ENCODE measurements around the gene CCDC6. TPM values are rescaled to one million over a fixed set of nuclear protein-coding genes. Genes with fewer than 3 reads are reported as not detected.
A peak's percentile ranks its signal among the peaks of the same experiment; 100 is the strongest.
"Not testable (repeated sequence)": the region's sequence is repeated elsewhere in the genome, so short reads cannot be mapped to it uniquely, and the experiment has no call there.

The CCDC6 gene
- 13.3 and 14.5 TPM in 2 replicates for total RNA-seq (2014; rRNA removed; shearing (Covaris generic))

GRCh38 chr10:59906417-59907202 lies at the start of gene CCDC6:
Gene CCDC6 (minus strand): TSS chr10:59906556. CDS start chr10:59906424, 132 bp downstream.
- peak; percentile 86 for DNase-seq (ENCODE audit: low spot score)

- no peak for DNase-seq (ENCODE audit: low spot score)
Measured at GRCh38 chr10:59954296-59954695, 47.9 kb upstream of the CCDC6 start.

- not testable (repeated sequence) for DNase-seq (ENCODE audit: low spot score)
Measured at GRCh38 chr10:59953711-59954110, 47.4 kb upstream of the CCDC6 start.

DNA sequence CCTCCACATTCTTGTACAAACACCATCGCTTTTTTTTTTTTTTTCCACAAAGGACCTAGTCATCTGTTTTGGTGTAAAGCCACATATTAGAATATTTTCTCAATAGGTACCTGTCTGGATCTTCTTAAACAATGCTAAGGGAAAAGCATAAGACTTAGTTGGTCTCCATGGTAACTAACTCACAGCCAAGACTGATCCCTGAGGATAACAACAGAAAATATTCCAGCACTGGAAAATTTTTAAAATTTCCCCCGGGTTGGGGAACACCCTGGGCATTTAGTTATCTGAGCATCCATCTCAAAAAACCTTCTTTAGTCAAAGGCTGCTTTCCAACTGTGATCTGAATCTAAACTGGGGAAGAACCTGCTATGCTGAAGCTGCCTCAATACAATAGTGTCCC lies 43.7 kb upstream of the CCDC6 start:
- DNase-seq (ENCODE audit: low spot score), result no peak

DNA sequence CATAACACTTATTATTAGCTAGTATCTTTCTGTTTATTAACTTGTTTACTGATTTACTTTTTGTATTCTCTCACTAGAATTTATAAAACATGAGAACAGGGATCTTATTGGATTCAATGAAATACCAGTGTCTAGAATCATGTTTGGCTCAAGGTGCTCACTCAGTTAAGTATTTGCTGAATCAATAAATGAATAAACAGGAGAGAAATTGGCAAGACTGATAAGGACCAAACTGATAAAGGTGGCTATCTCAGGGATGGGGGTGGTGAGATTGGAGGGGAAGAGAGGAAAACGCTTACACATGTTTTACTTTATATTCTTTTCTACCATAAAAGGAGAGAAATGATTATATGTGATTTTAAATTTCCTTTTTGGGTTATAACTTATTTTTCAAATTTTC lies 43.3 kb upstream of the CCDC6 start:
- DNase-seq (ENCODE audit: low spot score), result no peak

DNA sequence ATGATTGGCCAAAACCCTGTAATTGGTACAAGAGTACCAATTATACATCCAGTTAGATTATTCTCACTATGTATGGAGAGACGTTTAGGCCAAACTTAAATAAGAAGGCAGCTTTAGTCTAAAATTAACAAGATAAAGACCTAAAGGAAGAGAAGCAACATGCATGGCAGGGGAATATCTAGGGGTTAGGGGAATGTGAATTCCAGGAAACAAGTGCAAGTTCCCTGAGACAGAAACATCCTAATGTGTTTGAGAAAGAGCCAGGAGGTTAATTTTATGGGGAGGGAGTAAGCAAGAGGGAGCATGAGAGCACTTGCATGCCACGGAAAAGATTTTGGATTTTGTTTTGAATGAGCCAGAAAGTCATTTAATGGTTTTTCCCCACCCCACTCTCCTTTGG lies 39.6 kb upstream of the CCDC6 start:
- no peak for DNase-seq (ENCODE audit: low spot score)

DNA sequence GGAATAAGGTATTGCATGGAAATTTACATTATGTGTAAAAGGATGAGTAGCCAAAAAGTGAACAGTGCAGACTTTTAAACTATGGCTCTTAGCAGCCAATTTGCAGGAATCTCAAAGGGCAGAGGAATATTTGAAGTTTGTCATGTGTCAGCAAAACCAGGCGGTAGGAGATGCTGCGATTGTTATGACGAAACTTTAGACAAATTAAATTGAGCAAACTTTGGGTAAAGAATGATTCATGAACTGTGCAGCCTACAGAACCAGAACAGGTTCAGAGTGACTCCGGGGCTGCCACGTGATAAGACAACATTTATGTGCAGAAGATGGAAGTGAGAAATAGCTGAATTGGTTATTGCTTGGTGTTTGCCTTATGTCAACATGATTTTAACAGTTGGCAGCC lies 39.2 kb upstream of the CCDC6 start:
- no peak for DNase-seq (ENCODE audit: low spot score)

GRCh38 chr10:59944339-59944935 lies 38.1 kb upstream of the CCDC6 start:
- DNase-seq (ENCODE audit: low spot score), result no peak

GRCh38 chr10:59942556-59942955 lies 36.2 kb upstream of the CCDC6 start:
- no peak for DNase-seq (ENCODE audit: low spot score)

DNA sequence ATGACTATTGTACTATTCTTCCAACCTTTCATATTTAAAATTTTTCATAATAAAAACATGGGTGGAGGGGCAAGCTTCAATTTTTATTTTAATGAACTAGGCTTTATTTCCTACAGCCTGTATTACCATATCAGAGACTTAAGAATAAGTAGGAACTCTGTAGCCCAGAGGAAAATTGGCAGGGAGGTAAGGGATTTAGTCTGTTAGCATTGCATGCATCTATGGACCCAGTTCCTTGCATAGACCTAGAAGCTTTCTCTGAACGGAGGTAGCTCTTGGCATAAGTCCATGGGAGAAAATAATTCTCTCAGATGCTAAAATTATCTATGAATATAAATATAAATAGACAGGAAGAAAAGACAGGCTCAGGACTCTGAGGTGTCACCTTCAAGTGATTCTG lies 31.4 kb upstream of the CCDC6 start:
- no peak for DNase-seq (ENCODE audit: low spot score)

DNA sequence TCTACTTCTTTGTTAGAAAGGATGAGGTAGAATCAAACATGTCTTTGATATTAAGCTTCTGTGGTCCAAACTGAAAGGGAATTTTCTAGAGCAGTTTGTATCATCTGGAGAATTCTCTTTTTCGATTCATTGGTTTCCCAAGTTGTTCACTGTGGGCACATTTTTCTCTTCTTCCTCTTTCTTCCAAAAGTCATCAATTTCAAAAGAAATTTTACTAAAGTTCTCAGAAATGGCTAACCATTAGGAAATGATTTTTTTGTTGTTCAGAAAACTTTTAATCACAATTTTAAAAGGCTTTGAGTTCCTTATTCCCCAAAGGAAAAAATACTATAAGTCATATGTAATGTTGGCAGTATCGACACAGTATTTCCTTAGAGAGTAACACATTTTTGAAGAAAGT lies 28.3 kb upstream of the CCDC6 start:
- no peak for DNase-seq (ENCODE audit: low spot score)

DNA sequence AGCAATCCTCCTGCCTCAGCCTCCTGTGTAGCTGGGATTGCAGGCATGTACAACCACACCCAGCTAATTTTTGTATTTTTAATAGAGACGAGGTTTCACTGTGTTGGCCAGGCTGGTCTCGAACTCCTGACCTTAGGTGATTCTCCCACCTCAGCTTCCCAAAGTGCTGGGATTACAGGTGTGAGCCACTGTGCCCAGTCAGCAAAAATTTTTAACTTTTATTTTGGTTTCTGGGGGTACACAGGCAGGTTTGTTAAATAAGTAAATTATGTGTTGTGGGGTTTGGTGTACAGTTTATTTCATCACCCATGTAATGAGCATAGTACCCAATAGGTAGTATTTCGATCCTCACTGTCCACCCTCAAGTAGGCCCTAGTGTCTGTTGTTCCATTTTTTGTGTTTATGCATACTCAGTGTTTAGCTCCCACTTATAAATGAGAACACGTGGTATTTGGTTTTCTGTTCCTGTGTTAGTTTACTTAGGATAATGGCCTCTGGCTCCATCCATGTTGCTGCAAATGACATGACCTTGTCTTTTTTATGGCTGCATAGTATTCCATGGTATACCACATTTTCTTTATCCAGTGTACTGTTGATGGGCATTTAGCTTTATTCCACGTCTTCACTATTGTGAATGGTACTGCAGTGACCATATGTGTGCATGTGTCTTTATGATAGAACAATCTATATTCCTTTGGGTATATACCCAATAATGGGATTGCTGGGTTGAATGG lies 24.6 kb upstream of the CCDC6 start:
- DNase-seq (ENCODE audit: low spot score), result not testable (repeated sequence)

GRCh38 chr10:59926086-59926485 lies 19.7 kb upstream of the CCDC6 start:
- DNase-seq (ENCODE audit: low spot score), result no peak

DNA sequence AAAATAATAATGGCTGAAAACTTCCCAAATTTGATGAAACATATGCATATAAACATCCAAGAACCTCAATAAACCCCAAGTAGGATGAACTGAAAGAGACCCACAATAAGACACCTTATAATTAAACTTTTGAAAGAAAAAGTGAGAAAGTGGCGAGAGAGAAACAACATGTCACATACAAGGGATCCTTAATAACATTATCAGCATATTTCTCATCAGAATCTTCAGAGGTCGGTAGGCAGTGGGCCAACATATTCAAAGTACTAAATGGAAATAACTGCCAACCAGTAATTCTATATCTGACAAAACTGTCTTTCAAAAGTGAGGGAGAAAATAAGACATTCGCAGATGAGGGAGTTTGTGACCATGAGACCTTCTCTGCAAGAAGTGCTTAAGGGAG lies 16.6 kb upstream of the CCDC6 start:
- no peak for DNase-seq (ENCODE audit: low spot score)

GRCh38 chr10:59917922-59918321 lies 11.6 kb upstream of the CCDC6 start:
- DNase-seq (ENCODE audit: low spot score), result no peak

GRCh38 chr10:59913547-59914237 lies 7.3 kb upstream of the CCDC6 start:
- DNase-seq (ENCODE audit: low spot score), result no peak

- DNase-seq (ENCODE audit: low spot score), result no peak
Measured at GRCh38 chr10:59910867-59911266, 4.5 kb upstream of the CCDC6 start.

DNA sequence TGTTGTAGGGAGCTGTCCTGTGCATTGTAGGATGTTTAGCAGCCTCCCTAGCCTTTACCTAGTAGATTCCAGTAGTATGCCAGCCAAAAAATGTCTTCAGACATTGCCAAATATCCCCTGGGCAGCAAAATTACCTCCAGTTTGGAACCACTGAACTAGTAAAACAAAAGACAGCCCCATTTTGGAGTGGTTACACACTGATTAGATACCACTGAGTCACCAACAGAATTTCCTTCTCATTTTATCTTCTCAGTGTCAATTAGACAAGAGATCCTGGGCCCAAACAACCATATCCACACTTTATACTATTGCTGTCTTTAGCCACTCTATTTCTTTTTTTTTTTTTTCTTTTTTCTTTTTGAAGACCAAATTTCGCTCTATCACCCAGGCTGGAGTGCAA lies 3.5 kb upstream of the CCDC6 start:
- DNase-seq (ENCODE audit: low spot score), result no peak

- DNase-seq (ENCODE audit: low spot score), result peak; percentile 11
Measured at GRCh38 chr10:59908808-59909143, 2.4 kb upstream of the CCDC6 start.

- peak; percentile 91 for DNase-seq (ENCODE audit: low spot score)
Measured at GRCh38 chr10:59907918-59908807, 1.8 kb upstream of the CCDC6 start.

DNA sequence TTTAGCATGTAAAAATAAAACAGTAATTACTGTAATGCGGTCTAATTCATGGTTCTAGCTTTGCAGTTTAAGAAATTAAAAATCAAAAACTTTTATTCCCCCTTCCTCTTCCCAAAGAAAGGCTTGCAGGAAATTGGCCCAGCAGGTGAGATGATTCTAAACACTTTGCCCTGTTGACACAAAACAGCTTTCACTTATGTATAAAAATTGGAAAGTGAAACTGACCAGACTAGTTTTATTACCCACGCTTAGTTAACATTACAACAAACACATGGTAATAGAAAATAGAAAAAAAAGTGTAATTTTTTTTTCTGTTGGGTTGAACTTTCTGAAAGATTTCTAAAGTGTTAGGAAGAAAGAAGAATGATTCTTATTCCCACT lies 1.2 kb upstream of the CCDC6 start:
- no peak for DNase-seq (ENCODE audit: low spot score)

All from H4 (cell line).